Measurements from ENCODE around the gene NPAS3. TPM values are rescaled to one million over a fixed set of nuclear protein-coding genes. Genes with fewer than 3 reads are reported as not detected.
A peak's percentile ranks its signal among the peaks of the same experiment; 100 is the strongest.

Gene NPAS3
- total RNA-seq, 1 donor from 2014 or later, result 2.0 TPM

DNA sequence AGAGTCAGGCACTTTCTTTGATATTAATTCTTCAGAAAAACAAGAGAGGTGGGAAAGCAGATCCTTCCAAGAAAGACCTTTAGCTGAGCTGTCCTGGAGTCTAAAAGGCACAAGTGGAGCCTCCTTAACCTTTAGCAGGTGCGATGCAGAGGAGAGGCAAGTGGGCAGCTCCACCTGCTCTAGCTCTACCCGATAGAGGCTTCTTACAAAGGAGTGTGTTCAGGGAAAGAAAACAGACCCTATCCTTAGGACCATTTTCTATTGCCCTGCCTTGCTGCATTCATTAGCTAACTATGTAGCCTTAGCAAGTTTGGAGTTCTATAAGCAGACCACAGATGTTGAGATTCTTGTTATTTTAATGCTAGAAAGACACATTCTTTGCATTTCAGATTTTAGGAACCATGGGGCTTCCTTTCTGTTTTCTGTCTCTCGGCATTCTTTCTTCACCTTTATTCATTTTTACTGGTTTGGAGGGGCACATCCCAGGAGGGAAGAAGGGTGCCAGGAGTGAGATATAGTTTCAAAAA, 797.7 kb downstream of the NPAS3 start:
- no peaks in the 10 kb centered on the region for H3K27me3 ChIP-seq (ENCODE audit: control insufficient read depth, insufficient read depth, low read length)
- H3K36me3 ChIP-seq (ENCODE audit: control insufficient read depth, insufficient read depth, low read length), result no peaks in the 10 kb centered on the region
- H3K4me3 ChIP-seq (ENCODE audit: low read depth, low read length), result no peak overlapping the region
- no peak for DNase-seq (ENCODE audit: low read depth)
- TF ChIP-seq CTCF (IDR thresholded peaks at IDR 0.05; ENCODE audit: insufficient read depth, low read length, poor library complexity, severe bottlenecking), result no peak

DNA sequence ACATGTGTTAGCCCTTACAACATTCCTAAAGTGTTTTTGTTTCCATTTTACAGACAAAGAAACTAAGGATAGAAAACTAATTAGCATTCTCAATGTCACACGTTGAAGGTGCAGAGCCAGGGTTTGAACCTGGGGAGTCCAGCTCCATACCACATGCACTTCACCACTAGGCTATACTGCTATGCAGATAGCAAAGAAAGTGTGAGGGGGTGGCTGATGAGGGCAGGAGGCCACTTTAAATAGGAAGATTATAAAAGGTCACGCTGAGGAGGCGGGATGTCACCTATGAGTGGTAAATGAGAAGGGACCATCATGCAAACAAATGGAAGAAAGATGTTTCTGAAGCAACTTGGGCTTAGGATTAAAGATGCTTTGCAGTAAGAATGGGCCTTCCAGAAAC, 798.3 kb downstream of the NPAS3 start:
- Histone ChIP-seq H3K27me3 (ENCODE audit: control insufficient read depth, insufficient read depth, low read length) (no peaks in the 10 kb centered on the region), H3K36me3 (ENCODE audit: control insufficient read depth, insufficient read depth, low read length) (no peaks in the 10 kb centered on the region), H3K4me3 (ENCODE audit: low read depth, low read length) (no peak overlapping the region)
- no peak for TF ChIP-seq CTCF (IDR thresholded peaks at IDR 0.05; ENCODE audit: insufficient read depth, low read length, poor library complexity, severe bottlenecking)
- no peak for DNase-seq (ENCODE audit: low read depth)

- no peak overlapping the region for H3K4me3 ChIP-seq (ENCODE audit: low read depth, low read length)
- no peak for TF ChIP-seq CTCF (IDR thresholded peaks at IDR 0.05; ENCODE audit: insufficient read depth, low read length, poor library complexity, severe bottlenecking)
- H3K36me3 ChIP-seq (ENCODE audit: control insufficient read depth, insufficient read depth, low read length), result no peaks in the 10 kb centered on the region
- DNase-seq (ENCODE audit: low read depth), result peak; percentile 48
- H3K27me3 ChIP-seq (ENCODE audit: control insufficient read depth, insufficient read depth, low read length), result no peaks in the 10 kb centered on the region
These were observed 798.8 kb downstream of the NPAS3 start for GRCh38 chr14:33737446-33737845.

DNA sequence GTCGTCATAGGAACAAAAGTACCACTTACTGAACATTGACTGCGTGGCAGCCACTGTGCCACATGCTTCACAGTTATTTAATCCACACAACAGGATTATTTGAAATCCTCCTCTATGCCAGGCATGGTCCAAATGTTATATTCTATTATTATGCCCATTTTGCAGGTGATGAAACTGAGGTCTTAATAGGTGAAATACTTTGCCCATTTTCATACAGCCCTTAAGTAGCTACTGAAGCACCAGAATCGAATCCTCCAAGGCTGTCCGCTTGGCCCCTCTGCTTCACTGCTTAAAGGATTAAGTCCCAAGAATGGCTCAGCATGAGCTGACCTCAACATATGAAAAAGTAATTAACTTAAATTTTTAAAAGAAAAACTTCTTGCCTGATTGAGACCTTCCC, 799.4 kb downstream of the NPAS3 start:
- Histone ChIP-seq H3K36me3 (ENCODE audit: control insufficient read depth, insufficient read depth, low read length) (no peaks in the 10 kb centered on the region), H3K4me3 (ENCODE audit: low read depth, low read length) (no peak overlapping the region), H3K27me3 (ENCODE audit: control insufficient read depth, insufficient read depth, low read length) (no peaks in the 10 kb centered on the region)
- no peak for TF ChIP-seq CTCF (IDR thresholded peaks at IDR 0.05; ENCODE audit: insufficient read depth, low read length, poor library complexity, severe bottlenecking)
- DNase-seq (ENCODE audit: low read depth), result no peak

GRCh38 chr14:33738491-33738890, 799.8 kb downstream of the NPAS3 start:
- Histone ChIP-seq H3K36me3 (ENCODE audit: control insufficient read depth, insufficient read depth, low read length) (no peaks in the 10 kb centered on the region), H3K4me3 (ENCODE audit: low read depth, low read length) (no peak overlapping the region), H3K27me3 (ENCODE audit: control insufficient read depth, insufficient read depth, low read length) (no peaks in the 10 kb centered on the region)
- no peak for DNase-seq (ENCODE audit: low read depth)
- TF ChIP-seq CTCF (IDR thresholded peaks at IDR 0.05; ENCODE audit: insufficient read depth, low read length, poor library complexity, severe bottlenecking), result no peak

GRCh38 chr14:33740531-33740930, 801.9 kb downstream of the NPAS3 start:
- Histone ChIP-seq H3K27me3 (ENCODE audit: control insufficient read depth, insufficient read depth, low read length) (no peaks in the 10 kb centered on the region), H3K36me3 (ENCODE audit: control insufficient read depth, insufficient read depth, low read length) (no peaks in the 10 kb centered on the region), H3K4me3 (ENCODE audit: low read depth, low read length) (no peak overlapping the region)
- no peak for DNase-seq (ENCODE audit: low read depth)
- no peak for TF ChIP-seq CTCF (IDR thresholded peaks at IDR 0.05; ENCODE audit: insufficient read depth, low read length, poor library complexity, severe bottlenecking)

Measured in kidney epithelial cell (primary cell).